Colonic mucosa (tissue), 4 donors: Measurements from ENCODE around the gene SRPRA. TPM values are rescaled to one million over a fixed set of nuclear protein-coding genes. Genes with fewer than 3 reads are reported as not detected.

Source experiments
- DNase-seq: peaks from one replicate; pipeline ENCODE4 v3.0.0-alpha.2; 2020
- H3K27ac ChIP-seq: fragments of 200-600 bp; one replicate; pipeline ENCODE4 v1.8.0; 2021
- H3K27me3 ChIP-seq: fragments of 200-600 bp; one replicate; pipeline ENCODE4 v1.8.0; 2021
- H3K36me3 ChIP-seq: fragments of 200-600 bp; one replicate; pipeline ENCODE4 v1.8.0; 2021
- H3K4me1 ChIP-seq: fragments of 200-600 bp; one replicate; pipeline ENCODE4 v1.8.0; 2021; ENCODE audit warnings: mild to moderate bottlenecking
- H3K4me3 ChIP-seq: fragments of 200-600 bp; one replicate; pipeline ENCODE4 v1.8.0; 2021
- H3K9ac ChIP-seq, 2 donors: one replicate each; pipeline ENCODE4 v1.7.0; 2013; ENCODE audit warnings: control low read depth in 2 of 2, low read depth in 2 of 2, low read length in 2 of 2
- H3K9me3 ChIP-seq: fragments of 200-600 bp; one replicate; pipeline ENCODE4 v1.8.0; 2021
- intact Hi-C: fragments of 100-400 bp; cut with DNase I; formaldehyde crosslinking; loops from one replicate; pipeline ENCODE4 v1.14.1; 2022
- total RNA-seq, 2 donors: library from RNA; stranded (reverse); fragmentation: NEBNext Ultra II Directional in 1 of 2; extraction: Animal tissue kit (Norgen Biotek cat#: 25700) in 1 of 2; gene quantifications; one replicate each; pipeline ENCODE4 v1.2.1, GENCODE V29; 2021
- TF ChIP-seq, protein P1 (sequence below): fragments of 200-600 bp; IDR thresholded peaks from one replicate; pipeline ENCODE4 v1.8.0; 2022; ENCODE audit warnings: antibody characterized with exemption, mild to moderate bottlenecking
- donor health status: healthy.
- donor health status: DM: no; HTN: no; CAD: no.
- donor health status: DM: no; HTN: no; CAD: no.

SRPRA gene
- total RNA-seq, 2 donors from 2014 or later = 75.8 to 102 TPM

DNA sequence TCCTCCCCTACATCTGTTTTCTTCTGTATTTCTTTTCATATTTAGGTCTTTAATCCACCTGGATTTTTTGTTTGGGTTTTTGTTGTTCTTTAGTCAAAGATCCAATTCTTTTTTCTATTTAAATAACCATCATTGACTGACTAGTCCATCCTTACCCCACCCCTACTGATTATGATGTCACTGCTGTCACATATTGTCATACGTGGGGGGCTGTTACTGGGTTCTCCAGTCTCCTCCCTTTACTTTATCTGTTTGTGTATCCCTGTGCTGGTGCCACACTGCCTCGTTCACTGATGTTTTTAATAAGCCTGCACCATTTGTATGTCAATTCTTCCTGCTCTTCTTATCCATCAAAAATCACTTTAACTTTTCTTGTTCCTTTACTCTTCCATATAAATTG is 28.3 kb upstream of the SRPRA start:
- intact Hi-C loops = no loop called here
- Histone ChIP-seq H3K4me3 (no peak overlapping the region), H3K9ac (no peak overlapping the region), H3K27ac (no peak overlapping the region), H3K4me1 (no peaks in the 10 kb centered on the region), H3K36me3 (peaks cover 5% of the 10 kb centered on the region), H3K9me3 (no peaks in the 10 kb centered on the region), H3K27me3 (no peaks in the 10 kb centered on the region)
- DNase-seq = no peak
- TF ChIP-seq, protein P1, sequence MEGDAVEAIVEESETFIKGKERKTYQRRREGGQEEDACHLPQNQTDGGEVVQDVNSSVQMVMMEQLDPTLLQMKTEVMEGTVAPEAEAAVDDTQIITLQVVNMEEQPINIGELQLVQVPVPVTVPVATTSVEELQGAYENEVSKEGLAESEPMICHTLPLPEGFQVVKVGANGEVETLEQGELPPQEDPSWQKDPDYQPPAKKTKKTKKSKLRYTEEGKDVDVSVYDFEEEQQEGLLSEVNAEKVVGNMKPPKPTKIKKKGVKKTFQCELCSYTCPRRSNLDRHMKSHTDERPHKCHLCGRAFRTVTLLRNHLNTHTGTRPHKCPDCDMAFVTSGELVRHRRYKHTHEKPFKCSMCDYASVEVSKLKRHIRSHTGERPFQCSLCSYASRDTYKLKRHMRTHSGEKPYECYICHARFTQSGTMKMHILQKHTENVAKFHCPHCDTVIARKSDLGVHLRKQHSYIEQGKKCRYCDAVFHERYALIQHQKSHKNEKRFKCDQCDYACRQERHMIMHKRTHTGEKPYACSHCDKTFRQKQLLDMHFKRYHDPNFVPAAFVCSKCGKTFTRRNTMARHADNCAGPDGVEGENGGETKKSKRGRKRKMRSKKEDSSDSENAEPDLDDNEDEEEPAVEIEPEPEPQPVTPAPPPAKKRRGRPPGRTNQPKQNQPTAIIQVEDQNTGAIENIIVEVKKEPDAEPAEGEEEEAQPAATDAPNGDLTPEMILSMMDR = no peak

DNA sequence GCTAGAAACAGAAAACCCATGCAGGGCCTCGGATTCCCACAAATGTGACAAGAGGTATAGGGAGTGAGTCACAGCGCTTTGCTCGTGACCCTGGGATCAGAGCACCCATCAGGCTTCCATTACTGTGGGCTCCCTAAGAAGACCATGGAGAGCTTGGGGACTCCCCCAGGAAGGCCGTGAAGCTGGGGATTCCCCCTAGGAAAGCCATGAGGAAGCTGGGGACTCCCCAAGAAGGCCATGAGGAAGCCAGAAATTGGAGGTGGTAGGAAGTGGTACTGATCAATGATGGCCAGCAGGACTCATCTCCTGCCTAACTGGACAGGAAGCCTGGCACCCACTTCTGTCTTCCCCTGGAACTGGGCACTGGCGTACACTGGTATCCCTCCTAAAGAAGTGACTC is 25.0 kb upstream of the SRPRA start:
- Histone ChIP-seq H3K27ac (no peak overlapping the region), H3K4me3 (no peak overlapping the region), H3K9ac (no peak overlapping the region), H3K9me3 (no peaks in the 10 kb centered on the region), H3K4me1 (no peaks in the 10 kb centered on the region), H3K27me3 (no peaks in the 10 kb centered on the region), H3K36me3 (peaks cover 5% of the 10 kb centered on the region)
- TF ChIP-seq, protein P1 = no peak
- intact Hi-C loops = no loop called here
- DNase-seq = no peak

DNA sequence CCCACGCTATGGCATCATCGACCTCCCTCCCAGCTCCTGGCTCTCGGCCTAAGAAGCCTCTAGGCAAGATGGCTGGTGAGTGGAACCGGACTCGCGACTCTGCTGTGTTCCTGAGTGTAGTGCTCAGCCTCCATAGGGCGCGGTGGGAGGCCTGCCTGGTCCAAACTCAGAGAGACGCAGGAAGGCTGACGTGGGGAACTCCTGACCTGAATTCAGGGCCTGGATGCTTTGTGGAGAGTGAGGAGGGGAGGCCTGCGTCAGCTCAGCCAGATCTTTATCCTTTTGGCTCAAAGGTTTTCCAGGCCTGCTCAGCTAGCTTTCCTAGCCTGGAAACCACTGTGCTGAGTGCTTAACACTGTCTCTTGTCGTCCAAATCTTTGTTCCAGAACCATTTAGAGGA is 22.2 kb upstream of the SRPRA start:
- no peak overlapping the region for H3K27ac ChIP-seq
- H3K4me3 ChIP-seq = no peak overlapping the region
- no peak for DNase-seq
- H3K27me3 ChIP-seq = no peaks in the 10 kb centered on the region
- peaks cover 5% of the 10 kb centered on the region for H3K36me3 ChIP-seq
- intact Hi-C loops = no loop called here
- H3K9me3 ChIP-seq = no peaks in the 10 kb centered on the region
- H3K9ac ChIP-seq = no peak overlapping the region
- no peaks in the 10 kb centered on the region for H3K4me1 ChIP-seq
- TF ChIP-seq, protein P1 = no peak

DNA sequence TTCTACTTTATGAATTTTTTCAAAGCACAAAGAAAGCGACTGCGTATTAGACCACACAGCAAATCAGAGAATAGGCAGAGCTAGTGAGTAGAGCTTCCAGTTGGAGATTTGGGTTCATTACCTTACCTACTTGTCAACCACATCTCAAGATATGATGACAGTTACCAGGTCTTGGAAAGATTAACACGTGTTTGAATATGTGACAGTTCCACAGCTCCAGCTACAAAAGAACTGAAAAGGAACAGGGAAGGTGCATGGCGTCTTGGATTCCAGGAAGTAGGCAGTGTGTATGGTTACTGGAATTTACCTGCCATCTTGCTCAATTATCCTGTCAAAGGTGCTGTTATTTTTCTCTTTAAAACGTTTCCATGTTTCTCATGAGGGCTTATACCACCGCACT is 19.5 kb upstream of the SRPRA start:
- intact Hi-C loops = no loop called here
- Histone ChIP-seq H3K9ac (no peak overlapping the region), H3K27ac (no peak overlapping the region), H3K9me3 (no peaks in the 10 kb centered on the region), H3K4me1 (peaks cover 7% of the 10 kb centered on the region), H3K27me3 (no peaks in the 10 kb centered on the region), H3K4me3 (no peak overlapping the region), H3K36me3 (peaks cover 5% of the 10 kb centered on the region)
- DNase-seq = no peak
- TF ChIP-seq, protein P1 = no peak

DNA sequence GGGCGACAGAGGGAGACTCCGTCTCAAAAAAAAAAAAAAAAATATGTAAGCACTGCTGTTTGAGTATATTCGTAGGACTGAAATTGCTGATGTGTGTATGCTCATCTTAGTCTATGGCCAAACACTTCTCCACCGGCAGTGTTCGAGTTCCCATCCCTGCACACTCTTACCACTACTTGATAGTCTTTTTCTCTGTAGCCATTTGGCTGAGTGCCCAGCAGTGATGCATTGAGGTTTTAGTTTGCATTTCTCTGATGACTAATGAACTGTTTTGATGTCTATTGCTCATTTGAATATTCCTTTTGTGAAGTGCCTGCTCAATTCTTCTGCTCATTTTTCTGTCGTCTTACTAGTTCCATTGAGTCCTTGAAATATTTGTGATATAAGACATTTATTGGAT is 16.1 kb upstream of the SRPRA start:
- no peaks in the 10 kb centered on the region for H3K27me3 ChIP-seq
- TF ChIP-seq, protein P1 = no peak
- H3K4me3 ChIP-seq = no peak overlapping the region
- H3K36me3 ChIP-seq = no peaks in the 10 kb centered on the region
- DNase-seq = peak; percentile 67
- H3K4me1 ChIP-seq = peaks cover 7% of the 10 kb centered on the region
- no peak overlapping the region for H3K27ac ChIP-seq
- no peak overlapping the region for H3K9ac ChIP-seq
- H3K9me3 ChIP-seq = no peaks in the 10 kb centered on the region
- intact Hi-C loops = no loop called here
